GM12878 (cell line): ENCODE results near the gene P4HTM. TPM values are rescaled to one million over a fixed set of nuclear protein-coding genes. Genes with fewer than 3 reads are reported as not detected.

Experiments used
- ATAC-seq: fragments of 200-7000 bp; cut with Tn5 transposase; 3 replicates; pipeline ENCODE4 v1.9.1; 2020; ENCODE audit warnings: mild to moderate bottlenecking, moderate library complexity
- BruUV-seq: library from RNA; stranded (reverse); fragments of 400-500 nt; replicated peaks from 2 replicates; lab custom pipeline; 2021; lab: Mats Ljungman, UMichigan
- CTCF ChIA-PET: fragments of 300-600 bp; sonication (Branson Sonifier 250); formaldehyde crosslinking; extraction: SDS; loops from one replicate; lab custom pipeline; 2021; ENCODE audit warnings: inconsistent platforms; lab: Yijun Ruan, JAX
- POLR2A ChIA-PET: fragments of 350-600 bp; formaldehyde crosslinking; extraction: SDS; loops from one replicate; lab custom pipeline; 2021; ENCODE audit warnings: inconsistent platforms; lab: Charles Lee
- RAD21 ChIA-PET: fragments of 300-600 bp; sonication (Branson Sonifier 250); formaldehyde crosslinking; loops from one replicate; lab custom pipeline; 2023; ENCODE audit warnings: antibody characterized with exemption; ENCODE audit not compliant: unreplicated experiment; lab: Charles Lee
- SMC1A ChIA-PET: fragments of 300-600 bp; sonication (Branson Sonifier 250); formaldehyde crosslinking; loops from one replicate; lab custom pipeline; 2023; ENCODE audit not compliant: unreplicated experiment, uncharacterized antibody; lab: Charles Lee
- DNase-seq: peaks from one replicate; pipeline ENCODE4 v3.0.0-alpha.2; 2011; ENCODE audit warnings: low read depth, low spot score
- FAIRE-seq: peaks from 3 replicates; lab custom pipeline; 2011; peaks lifted over from hg19 to GRCh38; lab: Jason Lieb, UNC
- H2AFZ ChIP-seq: 2 replicates; pipeline ENCODE4 v1.6.0; 2011; ENCODE audit warnings: low read depth, low read length, control low read depth; ENCODE audit not compliant: control insufficient read depth
- H3K27ac ChIP-seq: 2 replicates; pipeline ENCODE4 v1.5.1; 2011; ENCODE audit warnings: control low read depth; ENCODE audit not compliant: control insufficient read depth, insufficient read depth
- H3K27me3 ChIP-seq, 2 experiments: replicated peaks in 1 of 2; 2 replicates each; pipeline versions ENCODE4 v1.6.0 to v1.6.1; 2011; ENCODE audit warnings: low read length in 1 of 2; ENCODE audit not compliant: control insufficient read depth in 2 of 2, insufficient read depth in 2 of 2
- H3K36me3 ChIP-seq, 2 experiments: 2 replicates each; pipeline ENCODE4 v1.5.1; 2011; ENCODE audit warnings: low read length in 1 of 2; ENCODE audit not compliant: control insufficient read depth in 2 of 2, insufficient read depth in 2 of 2
- H3K4me1 ChIP-seq: 2 replicates; pipeline ENCODE4 v1.6.1; 2011; ENCODE audit warnings: mild to moderate bottlenecking, low read length, moderate library complexity, mixed read lengths; ENCODE audit not compliant: control insufficient read depth, insufficient read depth
- H3K4me2 ChIP-seq: 2 replicates; pipeline ENCODE4 v1.6.0; 2011; ENCODE audit warnings: control low read depth; ENCODE audit not compliant: control insufficient read depth, insufficient read depth
- H3K4me3 ChIP-seq: fragments of 200-600 bp; sonication (generic); 2 replicates; pipeline ENCODE4 v1.5.1; 2016
- H3K79me2 ChIP-seq: 2 replicates; pipeline ENCODE4 v1.6.0; 2011; ENCODE audit warnings: low read length; ENCODE audit not compliant: control insufficient read depth, insufficient read depth
- H3K9ac ChIP-seq: 2 replicates; pipeline ENCODE4 v1.8.0; 2011; ENCODE audit warnings: low read length, control low read depth, mixed read lengths; ENCODE audit not compliant: control insufficient read depth, insufficient read depth
- H3K9me3 ChIP-seq: replicated peaks from 3 replicates; pipeline ENCODE4 v1.5.1; 2011; ENCODE audit warnings: mild to moderate bottlenecking, low read length; ENCODE audit not compliant: control insufficient read depth, insufficient read depth
- H4K20me1 ChIP-seq: 2 replicates; pipeline ENCODE4 v1.6.0; 2011; ENCODE audit not compliant: control insufficient read depth, insufficient read depth
- E2F8 ChIP-seq: fragments of 450-650 bp; IDR thresholded peaks from 2 replicates; pipeline ENCODE4 v1.6.1; 2018; ENCODE audit warnings: mild to moderate bottlenecking, low read depth, moderate library complexity; ENCODE audit not compliant: partially characterized antibody
- JUNB ChIP-seq: IDR thresholded peaks from 2 replicates; pipeline ENCODE4 v1.6.1; 2016; ENCODE audit warnings: antibody characterized with exemption, mild to moderate bottlenecking
- MEF2B ChIP-seq: fragments of 450-650 bp; IDR thresholded peaks from 2 replicates; pipeline ENCODE4 v1.6.1; 2018; ENCODE audit warnings: mild to moderate bottlenecking, moderate library complexity; ENCODE audit not compliant: partially characterized antibody, poor library complexity, severe bottlenecking
- NR2C2 ChIP-seq: IDR thresholded peaks from 2 replicates; pipeline ENCODE4 v1.6.1; 2011; ENCODE audit warnings: borderline replicate concordance, low read depth; ENCODE audit not compliant: control insufficient read depth, insufficient read length
- POLR2A ChIP-seq: IDR thresholded peaks from 2 replicates; pipeline ENCODE4 v1.6.1; 2011; ENCODE audit warnings: low read depth, mild to moderate bottlenecking, low read length
- POU2F2 ChIP-seq: IDR thresholded peaks from 3 replicates; pipeline ENCODE4 v1.6.1; 2011; ENCODE audit warnings: low read depth, mild to moderate bottlenecking, low read length, borderline replicate concordance
- SPI1 ChIP-seq: IDR thresholded peaks from 2 replicates; pipeline ENCODE4 v1.6.1; 2011; ENCODE audit warnings: low read depth, mild to moderate bottlenecking, low read length, moderate library complexity, borderline replicate concordance; ENCODE audit not compliant: insufficient read depth
- SUPT20H ChIP-seq: IDR thresholded peaks from 2 replicates; pipeline ENCODE4 v1.6.1; 2011; ENCODE audit warnings: low read depth, mild to moderate bottlenecking, low read length, moderate library complexity, borderline replicate concordance; ENCODE audit not compliant: control insufficient read depth
- ZZZ3 ChIP-seq: IDR thresholded peaks from 2 replicates; pipeline ENCODE4 v1.6.1; 2011; ENCODE audit warnings: low read depth; ENCODE audit not compliant: control insufficient read depth, insufficient read length
- WGBS: methylation state at CpG from one replicate; pipeline ENCODE4 v1.1.6; 2016; ENCODE audit warnings: low lambda C conversion rate; ENCODE audit not compliant: insufficient replicate concordance, insufficient coverage; ENCODE audit errors: missing lambda C conversion rate; 5-methylcytosine and 5-hydroxymethylcytosine counted together
- in situ Hi-C: fragments of 300-500 bp; cut with MboI; formaldehyde crosslinking; loops from 9 replicates; pipeline ENCODE4 v1.14.3; 2018; ENCODE audit warnings: mixed read lengths
- intact Hi-C: fragments of 100-400 bp; cut with micrococcal nuclease; formaldehyde crosslinking; loops from one replicate; pipeline ENCODE4 v1.14.2; 2022; ENCODE audit not compliant: unreplicated experiment
- polyA plus RNA-seq, 11 experiments: library from polyadenylated mRNA; depleted of rRNA in 4 of 11; unstranded in 6 of 11; stranded (reverse) in 5 of 11; fragments of >200 nt; fragmentation: Nextera tagmentation in 4 of 11; fragmentation: Illumina TruSeq in 1 of 11; extraction: Ambion mirVana in 4 of 11; extraction: Trizol in 1 of 11; gene quantifications; 1 replicate in 1 of 11; 2 replicates in 10 of 11; pipeline versions ENCODE4 v1.2.1 to v1.2.3, GENCODE V29; 2011 to 2016; ENCODE audit warnings: inconsistent platforms in 2 of 11, missing spikeins in 2 of 11, low read depth in 1 of 11
- total RNA-seq, 4 experiments: library from RNA; depleted of rRNA in 3 of 4; stranded (reverse); fragments of >200 nt in 3 of 4; fragmentation: Illumina TruSeq in 1 of 4; extraction: Trizol in 1 of 4; gene quantifications; 2 replicates each; pipeline versions ENCODE4 v1.2.1 to v1.2.3, GENCODE V29; 2013 to 2021
- TF ChIP-seq, protein P1 (sequence below): fragments of 450-650 bp; IDR thresholded peaks from 2 replicates; pipeline ENCODE4 v1.6.1; 2017; ENCODE audit warnings: mild to moderate bottlenecking
- TF ChIP-seq, protein P2 (sequence below): IDR thresholded peaks from 2 replicates; pipeline ENCODE4 v1.6.1; 2012; ENCODE audit warnings: improper control_type of control experiment, low read depth, low read length; ENCODE audit not compliant: insufficient replicate concordance

The P4HTM gene
- total and polyA plus RNA-seq, 10 of the 15 experiments (the other 5 are each of a cell fraction or from before 2014, with no cell fraction given), result 0.76 to 28.8 (median 22.9) TPM

GRCh38 chr3:49017971-49018706 lies 28.1 kb downstream of the P4HTM start, which contains the start of gene DALRD3 (continued):
- TF ChIP-seq MEF2B, result peak; percentile 51
- no peak for TF ChIP-seq NR2C2
- TF ChIP-seq POU2F2, result 0 out of 3 replicates have a peak, but pooled peaks have one; percentile 1
- no peak for TF ChIP-seq ZZZ3
- no peak for TF ChIP-seq SPI1
- TF ChIP-seq SUPT20H, result no peak
- TF ChIP-seq POLR2A, result no peak
- TF ChIP-seq, protein P1, sequence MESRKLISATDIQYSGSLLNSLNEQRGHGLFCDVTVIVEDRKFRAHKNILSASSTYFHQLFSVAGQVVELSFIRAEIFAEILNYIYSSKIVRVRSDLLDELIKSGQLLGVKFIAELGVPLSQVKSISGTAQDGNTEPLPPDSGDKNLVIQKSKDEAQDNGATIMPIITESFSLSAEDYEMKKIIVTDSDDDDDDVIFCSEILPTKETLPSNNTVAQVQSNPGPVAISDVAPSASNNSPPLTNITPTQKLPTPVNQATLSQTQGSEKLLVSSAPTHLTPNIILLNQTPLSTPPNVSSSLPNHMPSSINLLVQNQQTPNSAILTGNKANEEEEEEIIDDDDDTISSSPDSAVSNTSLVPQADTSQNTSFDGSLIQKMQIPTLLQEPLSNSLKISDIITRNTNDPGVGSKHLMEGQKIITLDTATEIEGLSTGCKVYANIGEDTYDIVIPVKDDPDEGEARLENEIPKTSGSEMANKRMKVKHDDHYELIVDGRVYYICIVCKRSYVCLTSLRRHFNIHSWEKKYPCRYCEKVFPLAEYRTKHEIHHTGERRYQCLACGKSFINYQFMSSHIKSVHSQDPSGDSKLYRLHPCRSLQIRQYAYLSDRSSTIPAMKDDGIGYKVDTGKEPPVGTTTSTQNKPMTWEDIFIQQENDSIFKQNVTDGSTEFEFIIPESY, result no peak

DNA sequence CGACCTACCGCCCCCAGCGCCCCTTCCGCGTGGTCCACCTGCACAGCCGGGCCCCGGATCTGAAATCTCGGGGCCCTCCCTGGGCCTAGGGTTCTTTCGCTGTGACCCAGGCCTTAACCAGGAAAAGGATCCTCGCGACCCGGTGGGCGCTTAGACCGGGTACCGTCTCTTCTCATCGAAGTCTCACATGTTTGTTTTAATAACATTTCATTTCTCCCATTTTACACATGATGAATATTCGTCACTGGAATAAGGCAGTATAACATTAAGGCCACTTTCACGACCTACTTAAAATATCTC lies 28.6 kb downstream of the P4HTM start:
- peaks cover 13 to 20% of the 10 kb centered on the region in 2 experiments; a peak in 3 of 4 replicates for H3K36me3 ChIP-seq
- WGBS, result under 1% methylated on average over 18 of the region's 18 CpGs
- RAD21 ChIA-PET, result interaction anchor here (0.7 to 2.3 kb wide), 4 partner anchors 10 to 31 kb away, joined by 3 to 12 read pairs (median 5); partner anchors contain the start of genes IMPDH2 and WDR6
- no peaks in the 10 kb centered on the region for H3K27me3 ChIP-seq
- SMC1A ChIA-PET, result interaction anchor here (4.2 kb wide), 1 partner anchor 11 kb away, joined by 21 read pairs; the partner anchor contains the start of gene WDR6
- in situ Hi-C loops (no loop called here), intact Hi-C loops (no loop called here)
- DNase-seq, result no peak
- POLR2A ChIA-PET, result interaction anchor here (2.8 to 3.1 kb wide), 2 partner anchors 10 to 11 kb away, joined by 22 to 28 read pairs; partner anchors contain the start of genes IMPDH2 and WDR6
- no TSS peak for BruUV-seq
- H2AFZ ChIP-seq, result peak overlapping the region; percentile 79
- peak overlapping the region; percentile 86 for H3K4me2 ChIP-seq
- H3K9ac ChIP-seq, result peak overlapping the region; percentile 66
- no peaks in the 10 kb centered on the region for H3K9me3 ChIP-seq
- H3K4me3 ChIP-seq, result peak overlapping the region; percentile 95
- no peak for ATAC-seq
- CTCF ChIA-PET, result interaction anchor here (0.6 to 5.9 kb wide), 3 partner anchors 11 to 317 kb away, joined by 3 to 83 read pairs (median 3); partner anchors contain the start of gene WDR6
- FAIRE-seq, result no peak
- H3K79me2 ChIP-seq, result peaks cover 37% of the 10 kb centered on the region
- no peaks in the 10 kb centered on the region for H4K20me1 ChIP-seq
- H3K4me1 ChIP-seq, result peaks cover 8% of the 10 kb centered on the region
- peak overlapping the region; percentile 59 for H3K27ac ChIP-seq
- TF ChIP-seq E2F8, result peak; percentile 31
- no peak for TF ChIP-seq JUNB
- TF ChIP-seq, protein P2, sequence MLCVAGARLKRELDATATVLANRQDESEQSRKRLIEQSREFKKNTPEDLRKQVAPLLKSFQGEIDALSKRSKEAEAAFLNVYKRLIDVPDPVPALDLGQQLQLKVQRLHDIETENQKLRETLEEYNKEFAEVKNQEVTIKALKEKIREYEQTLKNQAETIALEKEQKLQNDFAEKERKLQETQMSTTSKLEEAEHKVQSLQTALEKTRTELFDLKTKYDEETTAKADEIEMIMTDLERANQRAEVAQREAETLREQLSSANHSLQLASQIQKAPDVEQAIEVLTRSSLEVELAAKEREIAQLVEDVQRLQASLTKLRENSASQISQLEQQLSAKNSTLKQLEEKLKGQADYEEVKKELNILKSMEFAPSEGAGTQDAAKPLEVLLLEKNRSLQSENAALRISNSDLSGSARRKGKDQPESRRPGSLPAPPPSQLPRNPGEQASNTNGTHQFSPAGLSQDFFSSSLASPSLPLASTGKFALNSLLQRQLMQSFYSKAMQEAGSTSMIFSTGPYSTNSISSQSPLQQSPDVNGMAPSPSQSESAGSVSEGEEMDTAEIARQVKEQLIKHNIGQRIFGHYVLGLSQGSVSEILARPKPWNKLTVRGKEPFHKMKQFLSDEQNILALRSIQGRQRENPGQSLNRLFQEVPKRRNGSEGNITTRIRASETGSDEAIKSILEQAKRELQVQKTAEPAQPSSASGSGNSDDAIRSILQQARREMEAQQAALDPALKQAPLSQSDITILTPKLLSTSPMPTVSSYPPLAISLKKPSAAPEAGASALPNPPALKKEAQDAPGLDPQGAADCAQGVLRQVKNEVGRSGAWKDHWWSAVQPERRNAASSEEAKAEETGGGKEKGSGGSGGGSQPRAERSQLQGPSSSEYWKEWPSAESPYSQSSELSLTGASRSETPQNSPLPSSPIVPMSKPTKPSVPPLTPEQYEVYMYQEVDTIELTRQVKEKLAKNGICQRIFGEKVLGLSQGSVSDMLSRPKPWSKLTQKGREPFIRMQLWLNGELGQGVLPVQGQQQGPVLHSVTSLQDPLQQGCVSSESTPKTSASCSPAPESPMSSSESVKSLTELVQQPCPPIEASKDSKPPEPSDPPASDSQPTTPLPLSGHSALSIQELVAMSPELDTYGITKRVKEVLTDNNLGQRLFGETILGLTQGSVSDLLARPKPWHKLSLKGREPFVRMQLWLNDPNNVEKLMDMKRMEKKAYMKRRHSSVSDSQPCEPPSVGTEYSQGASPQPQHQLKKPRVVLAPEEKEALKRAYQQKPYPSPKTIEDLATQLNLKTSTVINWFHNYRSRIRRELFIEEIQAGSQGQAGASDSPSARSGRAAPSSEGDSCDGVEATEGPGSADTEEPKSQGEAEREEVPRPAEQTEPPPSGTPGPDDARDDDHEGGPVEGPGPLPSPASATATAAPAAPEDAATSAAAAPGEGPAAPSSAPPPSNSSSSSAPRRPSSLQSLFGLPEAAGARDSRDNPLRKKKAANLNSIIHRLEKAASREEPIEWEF, result no peak
